IgD-negative memory B cell (primary cell): Measurements from ENCODE around the gene RHOBTB1. TPM values are rescaled to one million over a fixed set of nuclear protein-coding genes. Genes with fewer than 3 reads are reported as not detected.
A peak's percentile ranks its signal among the peaks of the same experiment; 100 is the strongest.

Source experiments
- H3K27ac Mint-ChIP-seq, 3 donors: one replicate each; pipeline ENCODE4 v1.8.0; 2020 to 2022; ENCODE audit warnings: mild to moderate bottlenecking in 3 of 3, mixed read lengths in 3 of 3, moderate library complexity in 1 of 3
- H3K27me3 Mint-ChIP-seq: one replicate; pipeline ENCODE4 v1.8.0; 2021; ENCODE audit warnings: mixed read lengths
- H3K36me3 Mint-ChIP-seq: one replicate; pipeline ENCODE4 v1.8.0; 2020; ENCODE audit warnings: mild to moderate bottlenecking, mixed read lengths
- H3K4me1 Mint-ChIP-seq, 3 donors: one replicate each; pipeline ENCODE4 v1.8.0; 2020 to 2022; ENCODE audit warnings: mixed read lengths in 3 of 3, mild to moderate bottlenecking in 1 of 3
- H3K4me3 Mint-ChIP-seq, 4 donors: one replicate each; pipeline ENCODE4 v1.8.0; 2020 to 2022; ENCODE audit warnings: mild to moderate bottlenecking in 4 of 4, mixed read lengths in 4 of 4, moderate library complexity in 3 of 4
- H3K9me3 Mint-ChIP-seq, 3 donors: one replicate each; pipeline ENCODE4 v1.8.0; 2020 to 2021; ENCODE audit warnings: mixed read lengths in 3 of 3, mild to moderate bottlenecking in 1 of 3
- polyA plus RNA-seq: library from polyadenylated mRNA; unstranded; fragments of 300-500 nt; fragmentation: Illumina TruSeq; gene quantifications from one replicate; pipeline ENCODE4 v1.2.3, GENCODE V29; 2021

Gene RHOBTB1
- polyA plus RNA-seq, 1 donor from 2014 or later = 0.16 TPM

- H3K9me3 Mint-ChIP-seq = peaks cover 0 to 1% (median 0%) of the 10 kb centered on the region in 3 donors
- peaks cover 6 to 8% (median 8%) of the 10 kb centered on the region in 3 donors for H3K4me1 Mint-ChIP-seq
- no peaks in the 10 kb centered on the region for H3K36me3 Mint-ChIP-seq
- H3K27ac Mint-ChIP-seq = no peak overlapping the region
- H3K27me3 Mint-ChIP-seq = peaks cover 9% of the 10 kb centered on the region
- H3K4me3 Mint-ChIP-seq = no peak overlapping the region
Measured at GRCh38 chr10:60955957-60956425, 12.0 kb upstream of the RHOBTB1 start.

- Mint-ChIP-seq H3K36me3 (no peaks in the 10 kb centered on the region), H3K27me3 (peaks cover 9% of the 10 kb centered on the region), H3K27ac (no peak overlapping the region), H3K9me3 (peaks cover 0 to 1% (median 0%) of the 10 kb centered on the region in 3 donors), H3K4me3 (no peak overlapping the region), H3K4me1 (peaks cover 0 to 4% (median 2%) of the 10 kb centered on the region in 3 donors)
Measured at GRCh38 chr10:60955316-60955715, 11.3 kb upstream of the RHOBTB1 start.

- H3K27me3 Mint-ChIP-seq = peaks cover 9% of the 10 kb centered on the region
- H3K4me1 Mint-ChIP-seq = peaks cover 0 to 2% (median 0%) of the 10 kb centered on the region in 3 donors
- no peak overlapping the region for H3K27ac Mint-ChIP-seq
- H3K9me3 Mint-ChIP-seq = peaks cover 0 to 1% (median 0%) of the 10 kb centered on the region in 3 donors
- no peaks in the 10 kb centered on the region for H3K36me3 Mint-ChIP-seq
- no peak overlapping the region for H3K4me3 Mint-ChIP-seq
Measured at GRCh38 chr10:60954035-60954434, 10.1 kb upstream of the RHOBTB1 start.

- Mint-ChIP-seq H3K9me3 (peaks cover 0 to 1% (median 0%) of the 10 kb centered on the region in 3 donors), H3K4me1 (peaks cover 0 to 2% (median 0%) of the 10 kb centered on the region in 3 donors), H3K36me3 (no peaks in the 10 kb centered on the region), H3K27ac (no peak overlapping the region), H3K4me3 (no peak overlapping the region), H3K27me3 (peaks cover 9% of the 10 kb centered on the region)
Measured at GRCh38 chr10:60953420-60953819, 9.4 kb upstream of the RHOBTB1 start.

GRCh38 chr10:60952846-60953220 lies 8.8 kb upstream of the RHOBTB1 start:
- H3K4me3 Mint-ChIP-seq = no peak overlapping the region

GRCh38 chr10:60952067-60952845 lies 8.3 kb upstream of the RHOBTB1 start:
- H3K27ac Mint-ChIP-seq = no peak overlapping the region
- peaks cover 0 to 1% (median 0%) of the 10 kb centered on the region in 3 donors for H3K9me3 Mint-ChIP-seq
- peaks cover 10% of the 10 kb centered on the region for H3K27me3 Mint-ChIP-seq
- no peak overlapping the region for H3K4me3 Mint-ChIP-seq
- peaks cover 0 to 2% (median 0%) of the 10 kb centered on the region in 3 donors for H3K4me1 Mint-ChIP-seq
- H3K36me3 Mint-ChIP-seq = no peaks in the 10 kb centered on the region

More at GRCh38 chr10:60952846-60953220, 8.8 kb upstream of the RHOBTB1 start:
- H3K9me3 Mint-ChIP-seq = peaks cover 0 to 1% (median 0%) of the 10 kb centered on the region in 3 donors
- no peak overlapping the region for H3K27ac Mint-ChIP-seq
- H3K4me1 Mint-ChIP-seq = peaks cover 0 to 2% (median 0%) of the 10 kb centered on the region in 3 donors
- H3K36me3 Mint-ChIP-seq = no peaks in the 10 kb centered on the region
- H3K27me3 Mint-ChIP-seq = peaks cover 9% of the 10 kb centered on the region

GRCh38 chr10:60951272-60951724 lies 7.3 kb upstream of the RHOBTB1 start:
- Mint-ChIP-seq H3K27me3 (peaks cover 10% of the 10 kb centered on the region), H3K4me1 (peaks cover 0 to 2% (median 0%) of the 10 kb centered on the region in 3 donors), H3K27ac (no peak overlapping the region)

GRCh38 chr10:60950300-60950699 lies 6.3 kb upstream of the RHOBTB1 start:
- H3K9me3 Mint-ChIP-seq = peaks cover 0 to 1% (median 0%) of the 10 kb centered on the region in 3 donors
- H3K27ac Mint-ChIP-seq = no peak overlapping the region
- H3K4me1 Mint-ChIP-seq = peaks cover 0 to 2% (median 0%) of the 10 kb centered on the region in 3 donors
- H3K36me3 Mint-ChIP-seq = no peaks in the 10 kb centered on the region
- no peak overlapping the region for H3K4me3 Mint-ChIP-seq
- peaks cover 16% of the 10 kb centered on the region for H3K27me3 Mint-ChIP-seq

More at GRCh38 chr10:60951272-60951724, 7.3 kb upstream of the RHOBTB1 start:
- H3K36me3 Mint-ChIP-seq = no peaks in the 10 kb centered on the region
- H3K9me3 Mint-ChIP-seq = peaks cover 0 to 1% (median 0%) of the 10 kb centered on the region in 3 donors
- no peak overlapping the region for H3K4me3 Mint-ChIP-seq

- H3K27me3 Mint-ChIP-seq = peaks cover 21% of the 10 kb centered on the region
- no peaks in the 10 kb centered on the region for H3K36me3 Mint-ChIP-seq
Measured at GRCh38 chr10:60948851-60949250, 4.9 kb upstream of the RHOBTB1 start.

GRCh38 chr10:60944910-60945297 lies 919 bp upstream of the RHOBTB1 start:
- H3K36me3 Mint-ChIP-seq = no peaks in the 10 kb centered on the region
- peak overlapping the region in 1 of 3 donors; percentile 11 for H3K27ac Mint-ChIP-seq
- H3K4me1 Mint-ChIP-seq = peaks cover 6 to 12% (median 11%) of the 10 kb centered on the region in 3 donors
- peak overlapping the region; percentile 77 to 92 (median 84) for H3K4me3 Mint-ChIP-seq
- H3K9me3 Mint-ChIP-seq = no peaks in the 10 kb centered on the region
- H3K27me3 Mint-ChIP-seq = peaks cover 17% of the 10 kb centered on the region

More at GRCh38 chr10:60948851-60949250, 4.9 kb upstream of the RHOBTB1 start:
- Mint-ChIP-seq H3K27ac (no peak overlapping the region), H3K4me3 (no peak overlapping the region), H3K4me1 (peaks cover 2 to 5% (median 3%) of the 10 kb centered on the region in 3 donors), H3K9me3 (no peaks in the 10 kb centered on the region)

GRCh38 chr10:60943316-60944057 lies 498 bp downstream of the RHOBTB1 start:
- H3K4me3 Mint-ChIP-seq = peak overlapping the region; percentile 72 to 91 (median 82)
- H3K27me3 Mint-ChIP-seq = peaks cover 17% of the 10 kb centered on the region
- no peaks in the 10 kb centered on the region for H3K36me3 Mint-ChIP-seq
- peak overlapping the region in 1 of 3 donors; percentile 36 for H3K27ac Mint-ChIP-seq
- H3K4me1 Mint-ChIP-seq = peaks cover 6 to 17% (median 15%) of the 10 kb centered on the region in 3 donors
- no peaks in the 10 kb centered on the region for H3K9me3 Mint-ChIP-seq

- Mint-ChIP-seq H3K36me3 (no peaks in the 10 kb centered on the region), H3K27ac (peak overlapping the region in 1 of 3 donors; percentile 36), H3K27me3 (peaks cover 17% of the 10 kb centered on the region)
Measured at GRCh38 chr10:60942788-60943315, 1.1 kb downstream of the RHOBTB1 start.

GRCh38 chr10:60942134-60942787 lies 1.7 kb downstream of the RHOBTB1 start:
- Mint-ChIP-seq H3K4me3 (peak overlapping the region; percentile 72 to 91 (median 82)), H3K9me3 (no peaks in the 10 kb centered on the region), H3K27ac (no peak overlapping the region), H3K36me3 (no peaks in the 10 kb centered on the region), H3K4me1 (peaks cover 6 to 17% (median 15%) of the 10 kb centered on the region in 3 donors), H3K27me3 (peaks cover 16% of the 10 kb centered on the region)

More at GRCh38 chr10:60942788-60943315, 1.1 kb downstream of the RHOBTB1 start:
- Mint-ChIP-seq H3K4me3 (peak overlapping the region; percentile 72 to 91 (median 82)), H3K9me3 (no peaks in the 10 kb centered on the region), H3K4me1 (peaks cover 6 to 17% (median 15%) of the 10 kb centered on the region in 3 donors)

GRCh38 chr10:60940446-60940845 lies 3.5 kb downstream of the RHOBTB1 start:
- H3K4me1 Mint-ChIP-seq = peaks cover 6 to 17% (median 15%) of the 10 kb centered on the region in 3 donors
- no peak overlapping the region for H3K27ac Mint-ChIP-seq
- no peaks in the 10 kb centered on the region for H3K36me3 Mint-ChIP-seq
- H3K9me3 Mint-ChIP-seq = no peaks in the 10 kb centered on the region
- no peak overlapping the region for H3K4me3 Mint-ChIP-seq
- H3K27me3 Mint-ChIP-seq = peaks cover 11% of the 10 kb centered on the region
